ENCODE data around the gene SLC10A6. TPM values are rescaled to one million over a fixed set of nuclear protein-coding genes. Genes with fewer than 3 reads are reported as not detected.

Gene SLC10A6
- total RNA-seq, 1 donor from 2014 or later: 0.51 TPM

DNA sequence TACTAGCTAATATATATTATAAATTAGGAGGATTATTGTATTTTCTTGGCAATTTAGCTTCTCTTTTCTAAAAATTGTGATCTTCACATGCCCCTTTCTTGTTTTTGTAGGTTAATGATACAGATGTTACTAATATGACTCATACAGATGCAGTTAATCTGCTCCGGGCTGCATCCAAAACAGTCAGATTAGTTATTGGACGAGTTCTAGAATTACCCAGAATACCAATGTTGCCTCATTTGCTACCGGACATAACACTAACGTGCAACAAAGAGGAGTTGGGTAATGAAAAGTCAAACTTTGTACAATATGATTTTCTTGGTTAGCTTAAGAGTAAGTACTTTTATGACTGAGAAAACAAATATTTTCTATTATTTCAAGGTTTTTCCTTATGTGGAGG is 74.1 kb downstream of the SLC10A6 start:
- no peak for DNase-seq

Other genes with a start within 250 kb of the SLC10A6 start
- 1.7 TPM for gene C4orf36, start 43.0 kb upstream of the SLC10A6 start, total RNA-seq
- gene AFF1, start 85.6 kb upstream of the SLC10A6 start, total RNA-seq: 41.1 TPM